GM10266 (cell line): ENCODE results near the gene LTBP3.
"Not testable (repeated sequence)": the region's sequence is repeated elsewhere in the genome, so short reads cannot be mapped to it uniquely, and the experiment has no call there.

Source experiments
- DNase-seq: peaks from one replicate; pipeline ENCODE4 v3.0.0; 2012; ENCODE audit errors: extremely low spot score
- TF ChIP-seq, protein P1 (sequence below): IDR thresholded peaks from 2 replicates; pipeline ENCODE4 v1.5.1; 2012; ENCODE audit warnings: mild to moderate bottlenecking, low read depth; ENCODE audit not compliant: control insufficient read depth, insufficient read depth; ENCODE audit errors: missing control alignments

LTBP3 gene

DNA sequence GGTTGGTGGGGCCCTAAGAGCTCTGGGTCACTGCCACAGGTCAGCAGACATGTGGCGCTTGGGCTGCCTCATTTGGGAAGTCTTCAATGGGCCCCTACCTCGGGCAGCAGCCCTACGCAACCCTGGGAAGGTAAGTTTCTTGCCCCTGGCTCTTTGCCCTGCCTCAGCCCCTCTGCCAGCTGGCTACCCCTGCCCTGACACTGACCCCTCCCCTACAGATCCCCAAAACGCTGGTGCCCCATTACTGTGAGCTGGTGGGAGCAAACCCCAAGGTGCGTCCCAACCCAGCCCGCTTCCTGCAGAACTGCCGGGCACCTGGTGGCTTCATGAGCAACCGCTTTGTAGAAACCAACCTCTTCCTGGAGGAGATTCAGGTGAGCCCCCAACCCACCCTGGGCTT is 31.4 kb downstream of the LTBP3 start:
- no peak for DNase-seq
- TF ChIP-seq, protein P1, sequence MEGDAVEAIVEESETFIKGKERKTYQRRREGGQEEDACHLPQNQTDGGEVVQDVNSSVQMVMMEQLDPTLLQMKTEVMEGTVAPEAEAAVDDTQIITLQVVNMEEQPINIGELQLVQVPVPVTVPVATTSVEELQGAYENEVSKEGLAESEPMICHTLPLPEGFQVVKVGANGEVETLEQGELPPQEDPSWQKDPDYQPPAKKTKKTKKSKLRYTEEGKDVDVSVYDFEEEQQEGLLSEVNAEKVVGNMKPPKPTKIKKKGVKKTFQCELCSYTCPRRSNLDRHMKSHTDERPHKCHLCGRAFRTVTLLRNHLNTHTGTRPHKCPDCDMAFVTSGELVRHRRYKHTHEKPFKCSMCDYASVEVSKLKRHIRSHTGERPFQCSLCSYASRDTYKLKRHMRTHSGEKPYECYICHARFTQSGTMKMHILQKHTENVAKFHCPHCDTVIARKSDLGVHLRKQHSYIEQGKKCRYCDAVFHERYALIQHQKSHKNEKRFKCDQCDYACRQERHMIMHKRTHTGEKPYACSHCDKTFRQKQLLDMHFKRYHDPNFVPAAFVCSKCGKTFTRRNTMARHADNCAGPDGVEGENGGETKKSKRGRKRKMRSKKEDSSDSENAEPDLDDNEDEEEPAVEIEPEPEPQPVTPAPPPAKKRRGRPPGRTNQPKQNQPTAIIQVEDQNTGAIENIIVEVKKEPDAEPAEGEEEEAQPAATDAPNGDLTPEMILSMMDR = no peak

DNA sequence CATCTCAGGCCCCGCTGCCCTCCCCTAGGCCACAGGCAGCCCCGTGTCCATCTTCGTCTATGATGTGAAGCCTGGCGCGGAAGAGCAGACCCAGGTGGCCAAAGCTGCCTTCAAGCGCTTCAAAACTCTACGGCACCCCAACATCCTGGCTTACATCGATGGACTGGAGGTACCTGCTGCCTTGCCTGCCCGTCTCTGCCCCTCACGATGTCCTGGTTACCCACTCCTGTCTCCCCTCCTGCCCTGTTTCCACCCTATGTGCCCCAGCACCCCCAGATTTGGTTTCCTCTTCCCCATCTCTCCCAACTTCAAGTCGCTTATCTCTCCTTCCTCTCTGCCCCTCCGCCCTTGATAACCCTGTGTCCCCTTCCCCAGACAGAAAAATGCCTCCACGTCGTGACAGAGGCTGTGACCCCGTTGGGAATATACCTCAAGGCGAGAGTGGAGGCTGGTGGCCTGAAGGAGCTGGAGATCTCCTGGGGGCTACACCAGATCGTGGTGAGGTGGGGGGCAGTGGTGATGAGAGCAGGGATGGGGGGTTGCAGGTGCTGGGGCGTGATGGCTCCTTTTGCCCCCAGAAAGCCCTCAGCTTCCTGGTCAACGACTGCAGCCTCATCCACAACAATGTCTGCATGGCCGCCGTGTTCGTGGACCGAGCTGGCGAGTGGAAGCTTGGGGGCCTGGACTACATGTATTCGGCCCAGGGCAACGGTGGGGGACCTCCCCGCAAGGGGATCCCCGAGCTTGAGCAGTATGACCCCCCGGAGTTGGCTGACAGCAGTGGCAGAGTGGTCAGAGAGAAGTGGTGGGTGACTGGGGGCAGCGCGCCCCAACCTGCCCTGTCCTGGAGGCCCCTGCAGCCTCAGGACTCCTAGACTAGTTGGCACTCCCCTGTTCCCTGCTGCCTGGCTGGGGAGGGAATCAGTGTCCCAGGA is 32.3 kb downstream of the LTBP3 start:
- TF ChIP-seq, protein P1 = no peak
- DNase-seq = no peak

DNA sequence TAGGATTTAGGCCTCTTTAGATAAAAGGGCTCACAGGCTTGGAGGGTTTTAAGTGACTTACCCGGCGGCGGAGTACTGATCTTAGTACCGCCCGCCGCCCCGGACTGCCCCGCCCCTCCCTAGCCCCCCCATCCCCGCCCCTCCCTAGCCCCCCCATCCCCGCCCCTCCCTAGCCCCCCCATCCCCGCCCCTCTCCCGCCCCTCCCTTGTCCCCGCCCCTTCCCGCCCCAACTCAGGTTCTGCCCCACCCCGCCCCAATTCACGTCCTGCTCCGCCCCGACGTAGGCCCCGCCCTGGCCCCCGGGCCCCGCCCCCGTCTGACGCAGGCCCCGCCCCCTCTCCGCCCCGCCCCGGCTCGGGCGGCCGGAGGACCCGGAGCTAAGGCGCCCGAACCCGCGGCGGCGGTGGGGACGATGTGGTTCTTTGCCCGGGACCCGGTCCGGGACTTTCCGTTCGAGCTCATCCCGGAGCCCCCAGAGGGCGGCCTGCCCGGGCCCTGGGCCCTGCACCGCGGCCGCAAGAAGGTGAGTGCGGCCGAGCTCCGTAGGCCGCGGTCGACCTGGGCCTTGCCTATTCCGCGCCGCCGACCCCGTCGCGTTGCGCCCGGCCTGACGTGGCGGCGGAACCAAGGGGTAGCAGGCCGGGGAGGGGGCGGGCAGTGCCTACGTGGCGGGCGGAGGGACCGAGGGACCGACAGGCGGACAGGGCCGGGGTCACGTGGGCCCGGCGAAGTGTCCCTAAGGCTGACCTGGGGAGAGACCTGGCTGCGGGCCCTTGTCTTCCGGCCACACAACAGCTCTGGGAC is 33.2 kb downstream of the LTBP3 start, which contains the start of gene SCYL1:
TSS of gene SCYL1 (plus strand) at position 343 of the 805 bp plus-strand sequence. CDS start at position 414, 71 bp downstream.
- TF ChIP-seq, protein P1 = no peak
- peak; percentile 98 for DNase-seq

- TF ChIP-seq, protein P1 = no peak
- DNase-seq = no peak
These were observed 34.0 kb downstream of the LTBP3 start for GRCh38 chr11:65524014-65524740.

DNA sequence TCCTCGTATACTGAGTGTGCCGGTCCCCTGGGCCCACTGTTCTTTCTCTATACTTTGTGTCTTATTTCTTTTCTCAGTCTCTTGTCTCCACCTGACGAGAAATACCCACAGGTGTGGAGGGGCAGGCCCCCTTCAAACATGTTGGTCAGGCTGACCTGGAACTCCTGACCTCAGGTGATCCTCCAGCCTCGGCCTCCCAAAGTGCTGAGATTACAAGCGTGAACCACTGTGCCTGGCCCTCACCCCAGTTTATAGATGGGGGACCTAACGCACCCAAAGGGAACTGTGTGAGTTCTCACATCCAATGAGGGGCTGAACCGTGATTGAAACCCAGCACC is 34.6 kb downstream of the LTBP3 start:
- not testable (repeated sequence) for DNase-seq

GRCh38 chr11:65522718-65523630 is 35.2 kb downstream of the LTBP3 start:
- not testable (repeated sequence) for DNase-seq

GRCh38 chr11:65521777-65522521 is 36.2 kb downstream of the LTBP3 start:
- DNase-seq = not testable (repeated sequence)

- not testable (repeated sequence) for DNase-seq
These were observed 39.1 kb downstream of the LTBP3 start for GRCh38 chr11:65518941-65519549.
